Stimulated activated CD8-positive, alpha-beta memory T cell treated with anti-CD3 and anti-CD28 coated beads, Interleukin-7, amount 100 ng/mL, for 1 hour (primary cell): Measurements from ENCODE around the gene CMPK1.

ENCODE experiments used
- DNase-seq, 2 donors: peaks; one replicate each; pipeline ENCODE4 v3.0.0-alpha.2; 2020; ENCODE audit warnings: low read depth in 2 of 2

The CMPK1 gene

DNA sequence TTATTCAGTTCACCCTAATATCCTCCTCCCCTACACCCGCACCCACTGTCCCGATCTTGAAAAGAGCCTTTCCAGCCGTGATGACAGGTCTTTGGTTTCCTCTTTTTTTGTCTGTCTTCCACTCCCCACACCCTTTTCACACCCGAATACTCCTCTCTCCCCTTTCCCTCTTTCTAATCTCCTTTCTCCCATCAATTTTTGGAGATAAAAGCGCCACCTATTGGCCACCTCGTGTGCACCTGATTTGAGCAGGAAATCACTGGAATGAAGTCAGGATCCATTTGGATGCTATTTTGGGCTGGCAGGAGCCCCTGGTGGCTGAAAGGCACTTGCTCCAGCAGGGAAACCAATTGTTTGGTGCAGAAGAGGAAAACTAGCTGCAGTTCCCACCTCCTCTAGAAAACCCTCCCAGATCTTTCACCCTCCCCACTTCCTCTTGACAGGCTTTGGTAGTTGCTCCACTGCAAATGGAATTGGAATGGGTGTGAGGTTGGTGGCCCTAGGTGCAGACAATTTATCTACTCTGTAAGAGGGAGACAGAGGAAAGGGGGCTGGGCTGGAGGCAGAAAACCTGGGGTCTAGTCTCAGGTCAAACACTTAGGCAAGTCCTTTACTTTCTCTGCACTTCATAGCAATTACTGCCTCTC lies 90.9 kb downstream of the CMPK1 start:
- no peak for DNase-seq
